ENCODE data around the gene OXGR1. TPM values are rescaled to one million over a fixed set of nuclear protein-coding genes. Genes with fewer than 3 reads are reported as not detected.

OXGR1 gene
- total RNA-seq, 8 experiments from 2014 or later, result 0.14 to 0.54 (median 0.39) TPM; not detected in 4

DNA sequence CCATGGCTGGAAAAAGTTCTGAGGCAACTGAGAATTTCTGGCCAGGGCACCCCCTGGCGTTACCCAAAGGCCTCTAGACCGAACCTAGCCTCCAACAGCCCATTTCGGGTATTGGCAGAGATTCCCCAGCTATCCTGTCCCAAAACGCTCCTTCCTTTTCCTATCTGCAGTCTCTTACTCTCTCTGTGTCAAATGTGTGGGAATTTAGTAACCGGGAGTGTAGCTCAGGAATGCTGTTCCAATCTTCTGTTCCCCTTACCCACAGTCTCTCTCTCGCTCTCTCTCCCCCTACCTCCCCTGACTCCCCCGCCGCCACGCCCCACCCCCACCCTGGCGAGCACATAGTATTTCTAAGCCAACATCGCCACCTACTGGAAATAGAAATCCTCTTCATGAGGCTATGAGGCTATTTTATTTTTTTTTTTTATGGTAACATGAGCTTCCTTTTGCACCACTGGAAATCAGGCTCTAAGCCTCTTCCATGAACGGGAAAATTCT, 27.0 kb downstream of the OXGR1 start:
- 0 to 100% (median 72%) methylated on average over 1 to 5 of the region's 12 CpGs; no CpG with 5 or more reads in 2 of the 10 experiments for WGBS, 10 experiments
- H3K4me1 ChIP-seq (replicated peaks in 1 of 2), result no peaks in the 10 kb centered on the region
- in situ Hi-C loops (cut with MboI; ENCODE audit: low pct_unique_long_range_greater_than_20kb in 2 of 9, low sequenced_read_pairs in 9 of 9, unreplicated experiment in 9 of 9), result no loop called here
- ATAC-seq (replicated peaks in 6 of 8), result peak in 2 of 8 experiments; percentile 55 to 65
- H3K27ac ChIP-seq, result no peak overlapping the region
- no peak overlapping the region for H3K4me3 ChIP-seq

DNA sequence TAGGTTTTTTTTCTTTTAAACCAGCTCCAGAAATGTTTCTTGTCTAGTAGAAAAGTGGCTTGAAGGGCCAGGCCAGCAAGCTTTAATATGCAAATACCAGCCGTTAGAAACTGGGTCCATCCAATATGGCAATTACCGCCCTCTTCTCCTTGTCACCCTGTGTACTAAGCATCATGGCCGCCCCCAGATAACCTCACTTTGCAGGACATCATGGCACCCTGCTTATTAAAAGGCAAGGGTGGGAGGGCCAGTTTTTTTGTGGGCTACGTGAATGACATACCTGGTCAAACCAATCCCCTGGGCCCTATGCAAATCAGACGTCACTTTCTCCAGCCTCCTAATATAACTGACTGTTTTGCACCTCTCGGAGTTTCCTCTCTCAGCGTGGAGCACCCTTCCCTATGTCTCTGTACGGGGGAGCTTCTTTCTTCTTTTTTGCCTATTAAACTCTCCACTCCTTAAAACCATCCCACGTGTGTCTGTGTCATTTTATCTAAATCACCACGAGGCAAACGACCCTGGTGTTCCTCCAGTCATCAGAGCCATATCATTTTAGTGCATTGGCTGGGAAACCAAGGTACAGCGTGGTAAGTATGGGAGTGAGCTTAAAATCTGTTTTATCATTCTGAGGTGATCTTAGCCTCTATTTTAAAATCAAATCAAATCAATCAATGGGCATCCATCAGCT, 27.7 kb downstream of the OXGR1 start:
- Histone ChIP-seq H3K27ac (no peak overlapping the region), H3K4me1 (replicated peaks in 1 of 2) (no peaks in the 10 kb centered on the region), H3K4me3 (no peak overlapping the region)
- in situ Hi-C loops (cut with MboI; ENCODE audit: low pct_unique_long_range_greater_than_20kb in 2 of 9, low sequenced_read_pairs in 9 of 9, unreplicated experiment in 9 of 9), result no loop called here
- no peak for ATAC-seq (replicated peaks in 6 of 8)
- 39 to 92% (median 78%) methylated on average over 2 to 11 of the region's 12 CpGs for WGBS, 10 experiments

DNA sequence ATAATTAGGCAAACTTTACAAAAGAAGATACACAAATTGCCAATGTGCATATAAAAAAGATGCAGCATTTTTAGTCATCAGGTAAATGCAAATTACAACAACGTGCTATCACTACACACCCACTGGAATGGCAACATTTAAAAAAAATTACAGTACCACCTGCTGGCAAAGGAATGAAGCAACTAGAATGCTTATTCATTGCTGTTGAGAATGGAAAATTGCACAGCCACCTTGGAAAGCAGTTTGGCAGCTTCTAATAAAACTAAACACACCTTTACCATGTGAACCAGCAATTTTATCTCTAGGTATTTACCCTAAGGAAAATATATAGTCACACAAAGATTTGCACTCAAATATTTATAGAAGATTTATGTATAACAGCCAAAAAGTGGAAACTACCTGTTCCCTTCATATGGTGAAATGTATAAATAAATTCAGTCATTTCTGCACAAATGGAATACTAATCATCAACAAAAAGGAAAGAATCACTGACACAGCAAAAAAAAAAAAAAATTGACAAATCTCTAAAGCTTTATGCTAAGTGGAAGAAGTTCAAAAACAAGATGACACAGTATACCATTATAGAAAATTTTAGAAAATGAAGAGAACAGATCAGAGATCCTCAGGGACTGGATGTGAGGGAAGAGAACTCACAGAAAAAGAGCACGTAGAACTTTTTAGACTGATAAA, 30.3 kb downstream of the OXGR1 start:
- WGBS, 10 experiments, result 15 to 100% (median 60%) methylated on average over 1 to 2 of the region's 2 CpGs
- Histone ChIP-seq H3K4me3 (no peak overlapping the region), H3K4me1 (replicated peaks in 1 of 2) (no peaks in the 10 kb centered on the region), H3K27ac (no peak overlapping the region)
- in situ Hi-C loops (cut with MboI; ENCODE audit: low pct_unique_long_range_greater_than_20kb in 2 of 9, low sequenced_read_pairs in 9 of 9, unreplicated experiment in 9 of 9), result no loop called here
- no peak for ATAC-seq (replicated peaks in 6 of 8)

DNA sequence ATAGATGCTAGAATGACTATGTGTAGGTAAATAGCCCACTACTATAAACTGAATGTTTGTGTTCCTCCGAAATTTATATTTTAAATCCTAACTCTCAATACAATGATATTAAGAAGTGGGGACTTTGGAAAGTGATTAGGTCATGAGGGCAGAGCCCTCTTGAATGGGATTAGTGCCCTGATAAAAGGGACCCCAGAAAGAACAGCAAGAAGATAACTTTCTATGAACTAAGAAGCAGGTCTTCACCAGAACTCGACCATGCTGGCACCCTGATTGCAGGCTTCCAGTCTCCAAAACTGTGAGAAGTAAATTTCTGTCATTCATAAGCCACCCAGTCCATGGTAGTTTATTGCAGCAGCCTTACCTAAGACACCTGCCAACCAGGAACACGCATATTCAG, 33.9 kb downstream of the OXGR1 start:
- in situ Hi-C loops (cut with MboI; ENCODE audit: low pct_unique_long_range_greater_than_20kb in 2 of 9, low sequenced_read_pairs in 9 of 9, unreplicated experiment in 9 of 9), result no loop called here
- no peak for ATAC-seq (replicated peaks in 6 of 8)

DNA sequence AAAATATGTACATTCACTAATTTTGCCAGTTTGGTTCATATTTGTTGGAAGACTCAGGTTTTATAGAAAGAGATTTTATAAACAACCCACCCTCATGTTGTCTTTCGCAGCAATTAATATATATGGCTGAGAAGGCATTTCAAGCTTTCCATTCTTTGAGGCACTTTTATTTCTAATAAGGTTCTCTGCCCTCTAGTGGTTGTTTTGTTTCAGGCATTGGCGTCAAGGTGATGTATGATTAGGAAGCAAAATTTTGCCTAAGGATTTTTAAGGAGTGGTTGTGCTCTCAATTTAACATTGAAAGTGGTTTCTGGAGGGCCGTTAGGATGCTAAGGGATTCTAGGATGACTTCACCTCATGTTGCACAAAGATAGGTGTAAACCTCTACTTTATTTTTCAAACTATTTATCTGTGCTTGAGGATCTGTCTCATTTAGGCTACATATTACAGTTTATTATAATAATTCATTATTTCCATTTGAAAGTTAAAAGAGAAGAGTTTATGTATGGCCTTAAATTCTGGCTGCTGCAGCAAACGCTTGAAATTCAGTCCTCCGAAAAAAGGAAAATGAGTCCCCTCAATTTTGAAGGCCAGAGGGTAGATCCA, 35.9 kb downstream of the OXGR1 start:
- peak in 3 of 8 experiments; percentile 47 to 58 (median 52) for ATAC-seq (replicated peaks in 6 of 8)
- WGBS, 10 experiments, result 0 to 80% (median 33%) methylated on average over 1 to 5 of the region's 5 CpGs
- Histone ChIP-seq H3K27ac (no peak overlapping the region), H3K4me1 (replicated peaks in 1 of 2) (no peaks in the 10 kb centered on the region), H3K4me3 (no peak overlapping the region)
- in situ Hi-C loops (cut with MboI; ENCODE audit: low pct_unique_long_range_greater_than_20kb in 2 of 9, low sequenced_read_pairs in 9 of 9, unreplicated experiment in 9 of 9), result no loop called here

More for the DNA sequence above, 33.9 kb downstream of the OXGR1 start:
- 10 to 100% (median 80%) methylated on average over 1 to 3 of the region's 3 CpGs; no CpG with 5 or more reads in 1 of the 10 experiments for WGBS, 10 experiments
- no peak overlapping the region for H3K27ac ChIP-seq
- no peak overlapping the region for H3K4me3 ChIP-seq
- H3K4me1 ChIP-seq (replicated peaks in 1 of 2), result no peaks in the 10 kb centered on the region

DNA sequence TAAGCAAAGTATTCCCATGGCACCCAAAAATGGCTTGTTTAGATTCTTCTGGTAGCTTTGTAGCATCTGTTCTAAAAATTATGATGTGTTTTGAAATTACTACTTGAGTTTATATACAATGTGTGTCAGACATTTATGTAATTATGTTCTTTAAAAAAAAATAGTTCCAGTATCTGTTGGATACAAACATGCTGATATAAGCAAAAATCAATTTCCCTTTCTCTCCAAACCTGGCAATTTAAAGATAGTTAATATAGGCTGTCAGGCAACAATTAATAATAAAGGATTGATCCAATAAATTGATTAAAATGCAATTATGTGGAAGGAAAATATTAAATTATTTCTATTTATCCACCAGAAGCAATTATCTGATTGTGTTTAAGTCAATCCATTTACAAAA, 41.7 kb downstream of the OXGR1 start:
- in situ Hi-C loops (cut with MboI; ENCODE audit: low pct_unique_long_range_greater_than_20kb in 2 of 9, low sequenced_read_pairs in 9 of 9, unreplicated experiment in 9 of 9), result no loop called here
- Histone ChIP-seq H3K4me1 (replicated peaks in 1 of 2) (no peaks in the 10 kb centered on the region), H3K4me3 (no peak overlapping the region), H3K27ac (no peak overlapping the region)
- no peak for ATAC-seq (replicated peaks in 6 of 8)

DNA sequence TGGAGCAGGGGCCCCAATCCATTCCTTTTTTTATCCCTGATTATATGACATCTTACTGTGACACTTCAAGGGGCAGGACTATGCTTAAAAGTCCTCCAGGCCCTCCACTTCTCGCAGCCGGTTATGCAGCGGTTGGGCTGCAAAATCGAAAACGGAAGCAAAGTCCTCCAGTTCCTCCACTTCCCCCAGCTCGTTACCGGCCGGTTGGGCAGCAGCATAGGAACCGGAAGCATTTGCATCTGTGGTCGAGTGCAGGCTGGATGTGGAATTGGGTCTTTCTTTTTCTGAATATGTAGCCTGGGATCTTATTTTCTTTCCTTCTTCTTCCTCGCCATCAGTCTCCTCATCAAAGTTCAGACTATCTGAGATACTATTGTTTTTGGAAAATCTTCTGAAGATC, 46.1 kb downstream of the OXGR1 start:
- H3K27ac ChIP-seq, result no peak overlapping the region
- in situ Hi-C loops (cut with MboI; ENCODE audit: low pct_unique_long_range_greater_than_20kb in 2 of 9, low sequenced_read_pairs in 9 of 9, unreplicated experiment in 9 of 9), result no loop called here
- no peak overlapping the region for H3K4me3 ChIP-seq
- 40 to 100% (median 89%) methylated on average over 2 to 11 of the region's 11 CpGs; no CpG with 5 or more reads in 1 of the 10 experiments for WGBS, 10 experiments
- ATAC-seq (replicated peaks in 6 of 8), result no peak
- no peaks in the 10 kb centered on the region for H3K4me1 ChIP-seq (replicated peaks in 1 of 2)

DNA sequence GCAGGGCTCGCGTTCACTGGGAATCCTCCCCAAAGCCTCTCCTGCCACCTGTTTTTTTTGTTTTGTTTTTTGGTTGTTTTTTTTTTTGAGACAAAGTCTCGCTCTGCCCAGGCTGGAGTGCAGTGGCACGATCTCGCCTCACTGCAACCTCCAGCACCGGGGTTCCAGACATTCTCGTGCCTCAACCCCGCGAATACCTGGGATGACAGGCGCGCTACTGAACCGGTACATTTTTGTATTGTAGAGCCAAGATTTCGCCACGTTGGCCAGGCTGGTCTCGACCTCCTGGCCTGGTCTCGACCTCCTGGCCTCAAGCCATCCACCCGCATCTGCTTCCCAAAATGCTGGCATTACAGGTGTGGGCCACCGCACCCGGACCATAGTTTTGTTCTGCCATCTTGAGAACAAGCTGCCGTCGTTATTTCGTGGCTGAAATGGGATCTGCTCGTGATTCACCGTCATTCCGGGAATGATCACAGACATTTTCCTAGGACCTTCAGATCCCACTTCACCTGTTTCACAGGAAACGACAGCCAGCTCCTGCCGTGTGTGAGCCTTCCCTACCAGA, 46.8 kb downstream of the OXGR1 start:
- no peak overlapping the region for H3K27ac ChIP-seq
- no peak for ATAC-seq (replicated peaks in 6 of 8)
- in situ Hi-C loops (cut with MboI; ENCODE audit: low pct_unique_long_range_greater_than_20kb in 2 of 9, low sequenced_read_pairs in 9 of 9, unreplicated experiment in 9 of 9), result no loop called here
- no peak overlapping the region for H3K4me3 ChIP-seq
- WGBS, 10 experiments, result 46 to 96% (median 90%) methylated on average over 2 to 25 of the region's 27 CpGs; no CpG with 5 or more reads in 1 of the 10 experiments
- H3K4me1 ChIP-seq (replicated peaks in 1 of 2), result no peaks in the 10 kb centered on the region

DNA sequence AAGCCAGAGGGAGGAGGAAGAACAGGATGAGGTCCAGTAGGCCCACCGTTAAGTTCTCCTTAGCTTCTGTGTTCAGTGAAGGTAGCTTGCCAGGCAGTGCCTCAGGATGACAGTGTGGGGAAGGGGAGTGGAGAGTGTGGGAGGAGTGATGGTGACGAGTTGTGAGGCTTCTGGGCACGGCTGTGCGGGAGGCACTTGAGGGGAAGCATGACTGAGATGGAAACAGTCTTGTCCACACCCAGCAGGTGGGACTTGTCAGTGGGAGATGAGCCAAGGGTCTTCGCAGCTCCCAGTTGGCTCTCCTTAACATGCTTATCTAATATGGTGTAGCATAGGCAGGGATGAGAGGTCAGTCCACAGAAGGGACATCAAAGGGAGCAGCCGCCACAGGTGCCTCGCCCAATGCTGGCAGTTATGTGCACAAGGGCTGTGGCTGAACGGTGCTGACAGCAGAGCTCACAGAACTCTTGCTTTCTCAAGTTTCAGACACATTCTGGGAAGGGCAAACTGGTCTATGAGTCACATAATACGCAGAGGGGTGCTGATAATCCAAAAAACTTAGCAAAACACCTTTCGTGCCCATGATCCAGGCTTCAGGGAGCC, 47.5 kb downstream of the OXGR1 start:
- H3K27ac ChIP-seq, result no peak overlapping the region
- peaks cover 0 to under 1% of the 10 kb centered on the region in 2 donors for H3K4me1 ChIP-seq (replicated peaks in 1 of 2)
- in situ Hi-C loops (cut with MboI; ENCODE audit: low pct_unique_long_range_greater_than_20kb in 2 of 9, low sequenced_read_pairs in 9 of 9, unreplicated experiment in 9 of 9), result no loop called here
- peak in 2 of 8 experiments; percentile 15 to 35 for ATAC-seq (replicated peaks in 6 of 8)
- no peak overlapping the region for H3K4me3 ChIP-seq
- 0 to 86% (median 75%) methylated on average over 1 to 5 of the region's 10 CpGs; no CpG with 5 or more reads in 1 of the 10 experiments for WGBS, 10 experiments

DNA sequence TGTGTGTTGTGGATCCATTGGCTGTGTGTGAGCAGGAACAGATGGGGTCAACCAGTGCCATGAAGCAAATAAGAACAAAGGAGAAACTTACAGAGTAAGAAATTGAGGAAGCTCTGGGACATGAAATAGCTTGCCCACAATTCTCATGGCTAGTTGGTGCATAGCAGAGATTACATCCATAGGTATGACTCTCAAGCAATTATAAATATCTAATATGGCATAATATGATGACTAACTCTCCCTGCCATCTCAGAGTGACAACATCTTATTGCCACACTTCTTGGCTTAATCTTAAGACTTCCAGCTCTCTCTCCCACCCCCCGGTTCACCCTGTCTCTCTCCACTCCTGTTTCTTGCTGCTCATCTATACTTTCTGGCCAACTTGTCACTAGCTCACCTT, 53.3 kb downstream of the OXGR1 start:
- Histone ChIP-seq H3K4me1 (replicated peaks in 1 of 2) (peaks cover 0 to 3% of the 10 kb centered on the region in 2 donors), H3K27ac (no peak overlapping the region), H3K4me3 (no peak overlapping the region)
- in situ Hi-C loops (cut with MboI; ENCODE audit: low pct_unique_long_range_greater_than_20kb in 2 of 9, low sequenced_read_pairs in 9 of 9, unreplicated experiment in 9 of 9), result no loop called here
- WGBS, 10 experiments, result 0 to 100% (median 78%) methylated on average over 1 of the region's 1 CpG; no CpG with 5 or more reads in 5 of the 10 experiments
- ATAC-seq (replicated peaks in 6 of 8), result no peak

DNA sequence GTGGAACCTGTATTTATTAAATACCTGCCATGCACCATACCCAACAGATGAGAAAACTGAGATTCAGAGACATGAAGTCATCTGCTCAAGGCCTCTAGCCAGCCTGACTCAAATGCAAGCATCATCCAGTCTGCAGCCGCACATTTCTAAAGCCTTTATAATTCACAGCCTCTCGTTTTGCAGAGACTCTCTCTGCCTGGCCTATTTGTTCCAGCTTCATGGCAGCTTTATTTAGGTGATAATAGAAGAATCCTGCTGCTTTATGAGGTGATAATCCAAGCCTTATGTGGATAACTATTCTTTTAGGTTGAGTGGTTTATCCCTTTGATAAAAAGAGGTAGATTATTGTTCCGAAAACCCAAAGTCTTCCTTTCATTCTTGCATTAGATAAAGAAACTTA, 58.4 kb downstream of the OXGR1 start:
- in situ Hi-C loops (cut with MboI; ENCODE audit: low pct_unique_long_range_greater_than_20kb in 2 of 9, low sequenced_read_pairs in 9 of 9, unreplicated experiment in 9 of 9), result no loop called here
- H3K27ac ChIP-seq, result no peak overlapping the region
- no peak for ATAC-seq (replicated peaks in 6 of 8)
- H3K4me1 ChIP-seq (replicated peaks in 1 of 2), result peaks cover 0 to 5% of the 10 kb centered on the region in 2 donors
- no peak overlapping the region for H3K4me3 ChIP-seq
- 25 to 100% (median 55%) methylated on average over 1 to 3 of the region's 3 CpGs for WGBS, 10 experiments
